Thyroid gland (tissue), 4 donors: Measurements from ENCODE around the gene COX18.

Experiments used
- CTCF ChIP-seq, 6 experiments: fragments of 200-600 bp in 3 of 6; fragments of 450-650 bp in 3 of 6; sonication (generic) in 3 of 6; IDR thresholded peaks; one replicate each; pipeline ENCODE4 v1.5.1; 2016 to 2019; ENCODE audit warnings: antibody characterized with exemption in 6 of 6, mild to moderate bottlenecking in 2 of 6, inconsistent platforms in 1 of 6, moderate library complexity in 1 of 6
- POLR2A ChIP-seq, 2 donors: fragments of 450-650 bp; IDR thresholded peaks; one replicate each; pipeline ENCODE4 v1.6.1; 2017; ENCODE audit warnings: antibody characterized with exemption in 2 of 2, mild to moderate bottlenecking in 2 of 2, moderate library complexity in 1 of 2

DNA sequence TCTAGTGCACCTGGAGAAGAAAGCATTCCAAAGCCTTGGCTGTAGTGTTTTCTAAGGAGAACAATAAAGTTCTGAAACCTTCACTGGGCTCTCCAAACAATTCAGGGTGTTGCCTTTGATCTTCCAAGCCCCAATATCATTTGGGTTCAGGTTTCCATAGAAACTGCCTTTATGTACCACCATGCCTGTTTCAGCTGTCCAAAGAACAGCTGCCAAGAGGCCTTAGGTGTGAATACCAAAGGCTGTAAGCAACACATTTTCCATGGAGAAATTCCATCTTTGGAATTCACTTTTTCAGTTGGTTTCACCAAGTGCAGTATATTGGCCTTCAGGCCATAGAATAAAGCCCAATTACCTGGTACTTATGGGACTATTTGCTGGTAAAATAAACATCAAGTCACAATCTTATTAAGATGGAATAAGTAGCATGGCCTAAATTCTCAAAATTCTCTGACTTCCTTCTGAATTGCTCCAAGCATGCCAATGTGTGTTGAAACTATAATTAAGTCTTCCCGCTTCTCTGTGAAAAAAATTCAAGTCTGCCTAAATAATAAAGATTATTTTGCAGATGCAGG is 61.9 kb downstream of the COX18 start:
- no peak for TF ChIP-seq POLR2A (IDR thresholded peaks at IDR 0.05)
- no peak for TF ChIP-seq CTCF (IDR thresholded peaks at IDR 0.05)
